Activated CD4-positive, alpha-beta T cell treated with anti-CD3 and anti-CD28 coated beads for 4 hours (primary cell): ENCODE data around the gene NUBPL.

Experiments used
- DNase-seq, 2 donors: peaks; one replicate each; pipeline ENCODE4 v3.0.0-alpha.2; 2020

The NUBPL gene, protein sequence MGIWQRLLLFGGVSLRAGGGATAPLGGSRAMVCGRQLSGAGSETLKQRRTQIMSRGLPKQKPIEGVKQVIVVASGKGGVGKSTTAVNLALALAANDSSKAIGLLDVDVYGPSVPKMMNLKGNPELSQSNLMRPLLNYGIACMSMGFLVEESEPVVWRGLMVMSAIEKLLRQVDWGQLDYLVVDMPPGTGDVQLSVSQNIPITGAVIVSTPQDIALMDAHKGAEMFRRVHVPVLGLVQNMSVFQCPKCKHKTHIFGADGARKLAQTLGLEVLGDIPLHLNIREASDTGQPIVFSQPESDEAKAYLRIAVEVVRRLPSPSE

GRCh38 chr14:31561155-31561846 is at the start of gene NUBPL:
NUBPL (plus strand) TSS chr14:31561404; CDS start chr14:31561440, 36 bp downstream.
- peak; percentile 92 to 97 for DNase-seq

DNA sequence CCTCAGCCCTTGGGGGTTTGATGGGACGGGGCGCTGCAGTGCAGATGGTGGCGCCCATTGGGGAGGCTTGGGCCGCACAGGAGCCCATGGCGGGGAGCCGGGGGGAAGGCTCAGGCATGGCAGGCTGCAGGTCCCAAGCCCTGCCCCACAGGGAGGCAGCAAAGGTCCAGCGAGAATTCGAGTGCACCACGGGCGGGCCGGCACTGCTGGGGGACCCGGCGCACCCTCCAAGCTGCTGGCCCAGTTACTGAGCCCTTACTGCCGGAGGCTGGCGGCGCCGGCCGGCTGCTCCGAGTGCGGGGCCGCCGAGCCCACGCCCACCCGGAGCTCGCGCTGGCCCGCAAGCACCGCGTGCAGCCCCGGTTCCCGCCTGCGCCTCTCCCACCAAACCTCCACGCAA is 34.1 kb upstream of the NUBPL start:
- no peak for DNase-seq

- no peak for DNase-seq
Measured at GRCh38 chr14:31527546-31527945, 33.7 kb upstream of the NUBPL start.

DNA sequence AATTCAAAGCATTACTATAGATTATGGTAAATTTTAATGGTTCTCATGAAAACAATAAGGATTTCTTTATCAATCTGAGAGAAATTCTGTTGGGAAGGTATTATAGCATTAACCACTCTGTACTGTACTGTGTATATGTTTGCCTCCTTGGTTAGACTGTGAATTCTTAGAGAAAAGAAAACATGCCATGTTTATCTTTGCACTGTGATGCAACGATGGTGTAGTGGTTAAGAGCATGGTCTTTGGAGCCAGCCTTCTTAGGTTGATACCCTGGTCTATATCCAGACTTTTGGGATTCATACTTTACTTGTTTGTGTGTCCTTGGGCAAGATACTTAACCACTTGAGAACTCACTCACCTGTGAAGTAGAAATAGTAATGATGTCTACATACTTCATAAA is 32.2 kb upstream of the NUBPL start:
- DNase-seq = no peak

GRCh38 chr14:31530136-31530535 is 31.1 kb upstream of the NUBPL start:
- no peak for DNase-seq

DNA sequence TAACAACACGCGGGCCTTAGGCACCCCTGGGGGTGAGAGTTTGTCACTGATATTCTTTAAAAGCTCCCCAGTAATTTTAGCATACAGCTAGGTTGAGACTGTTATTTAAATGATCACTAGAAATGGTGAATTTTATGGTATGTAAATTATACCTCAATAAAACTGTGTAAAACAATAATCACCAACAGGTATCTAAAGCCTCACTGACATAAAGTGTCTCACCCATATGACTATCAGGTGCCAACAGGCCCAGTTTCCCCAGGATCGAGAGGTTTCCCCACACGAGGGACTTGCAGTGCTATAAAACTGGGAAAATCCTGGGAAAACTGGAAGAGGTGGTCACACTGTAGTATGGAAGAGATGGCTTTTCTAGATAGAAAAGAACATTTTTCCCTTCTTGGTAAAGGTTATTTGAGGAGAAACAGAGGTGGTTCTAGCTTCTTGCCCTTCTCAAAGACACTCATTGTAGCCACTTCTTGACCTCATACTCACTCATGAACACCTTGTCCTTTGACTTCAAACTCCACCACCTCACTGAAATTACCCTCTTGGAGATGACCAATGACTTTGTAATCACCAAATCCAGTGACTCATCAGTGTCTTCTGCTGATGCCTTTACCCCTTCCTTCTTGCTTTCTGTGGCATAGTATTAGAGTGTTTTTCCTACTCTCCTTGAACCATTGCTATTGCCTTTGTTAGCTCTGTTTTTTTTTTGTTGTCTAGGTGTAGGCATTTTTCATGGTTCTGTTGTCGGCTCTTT is 24.8 kb upstream of the NUBPL start:
- no peak for DNase-seq

DNA sequence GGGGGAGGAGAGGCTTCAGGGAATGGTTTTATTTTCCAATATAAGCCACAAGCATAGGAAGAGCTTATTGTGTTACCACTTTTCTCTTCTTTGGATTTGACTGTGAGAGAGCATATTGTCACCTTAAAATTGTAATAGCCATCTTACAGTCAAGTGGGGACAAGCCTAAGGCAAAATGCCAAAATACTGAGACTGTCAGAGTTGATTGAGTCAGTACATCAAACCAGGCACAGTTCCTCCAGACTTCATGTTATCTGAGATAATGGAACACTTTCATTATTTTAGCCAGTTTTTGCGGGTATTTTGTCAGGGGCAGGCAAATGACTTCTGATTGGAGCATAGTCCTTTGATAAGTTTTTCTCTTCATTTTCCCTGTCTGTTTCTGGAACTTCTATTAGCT is 19.5 kb upstream of the NUBPL start:
- DNase-seq = no peak

- no peak for DNase-seq
Measured at GRCh38 chr14:31543969-31544799, 17.0 kb upstream of the NUBPL start.

DNA sequence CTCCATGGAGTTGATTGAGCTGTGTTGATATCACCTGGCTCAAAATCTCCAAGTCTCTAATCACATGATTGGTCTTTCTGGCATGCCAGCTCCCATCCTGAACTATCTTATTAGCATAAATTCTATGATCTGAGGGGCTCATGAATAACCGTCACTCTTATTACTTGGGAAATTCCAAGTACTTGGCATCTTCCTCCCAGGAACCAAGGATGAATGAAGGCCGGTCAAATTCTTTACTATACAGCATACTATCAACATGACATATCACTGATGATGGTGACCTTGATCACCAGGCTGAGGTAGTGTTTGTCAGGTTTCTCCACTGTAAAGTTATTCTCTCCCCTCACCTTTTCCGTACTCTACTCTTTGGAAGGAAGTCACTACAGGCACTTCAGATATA is 16.4 kb upstream of the NUBPL start:
- no peak for DNase-seq

DNA sequence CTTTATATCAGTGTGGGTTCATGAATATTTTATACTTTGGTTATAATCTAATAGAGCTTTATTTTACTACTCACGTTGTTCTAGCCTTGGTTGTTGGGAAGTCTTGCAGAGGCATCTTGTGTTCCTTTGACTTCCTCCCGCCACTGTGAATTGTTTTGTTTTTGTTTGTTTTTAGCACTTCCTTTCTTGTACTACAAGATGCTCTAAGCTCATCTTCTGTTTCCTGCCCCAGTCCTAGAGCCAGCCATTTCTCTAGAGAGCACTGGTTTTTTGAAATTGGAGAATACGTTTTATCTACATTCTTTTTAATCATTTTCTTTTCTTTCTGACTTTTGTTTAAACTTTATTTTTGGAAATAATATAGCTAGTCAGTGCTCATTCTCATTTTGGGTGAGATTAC is 15.9 kb upstream of the NUBPL start:
- no peak for DNase-seq

DNA sequence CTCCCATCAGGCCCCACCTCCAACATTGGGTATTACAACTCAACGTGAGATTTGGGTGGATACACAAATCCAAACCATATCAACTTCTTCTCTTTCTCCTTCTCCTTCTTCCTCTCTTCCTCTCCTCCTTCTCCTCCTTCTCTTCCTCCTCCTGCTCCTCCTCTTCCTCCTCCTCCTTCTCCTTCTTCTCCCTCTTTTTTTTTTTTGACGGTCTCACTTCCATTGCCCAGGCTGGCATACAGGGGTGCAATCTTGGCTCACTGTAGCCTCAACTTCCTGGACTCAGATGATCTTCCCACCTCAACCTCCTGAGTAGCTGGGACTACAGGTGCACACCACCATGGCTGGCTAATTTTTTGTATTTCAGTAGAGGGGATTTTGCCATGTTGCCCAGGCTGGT is 11.4 kb upstream of the NUBPL start:
- no peak for DNase-seq

DNA sequence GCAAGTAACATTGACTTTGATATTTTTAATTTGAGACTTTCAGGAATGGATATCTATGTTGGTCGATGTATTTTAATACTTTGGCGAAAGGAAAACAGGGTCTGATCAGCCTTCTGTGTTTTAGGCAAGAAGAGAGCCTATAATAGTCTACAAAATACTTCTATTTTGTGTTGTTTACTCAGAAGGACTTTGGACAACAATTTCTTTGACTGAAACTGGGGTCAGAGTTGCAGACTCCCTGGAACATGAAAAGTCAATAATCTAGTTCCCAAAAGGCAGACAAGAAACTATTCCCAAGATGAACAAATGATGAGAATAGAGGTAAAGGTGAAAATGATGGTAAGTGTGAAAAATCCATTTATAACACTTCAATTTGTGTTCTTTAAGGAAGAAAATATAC is 10.6 kb upstream of the NUBPL start:
- no peak for DNase-seq

- no peak for DNase-seq
Measured at GRCh38 chr14:31556191-31556590, 5.0 kb upstream of the NUBPL start.

DNA sequence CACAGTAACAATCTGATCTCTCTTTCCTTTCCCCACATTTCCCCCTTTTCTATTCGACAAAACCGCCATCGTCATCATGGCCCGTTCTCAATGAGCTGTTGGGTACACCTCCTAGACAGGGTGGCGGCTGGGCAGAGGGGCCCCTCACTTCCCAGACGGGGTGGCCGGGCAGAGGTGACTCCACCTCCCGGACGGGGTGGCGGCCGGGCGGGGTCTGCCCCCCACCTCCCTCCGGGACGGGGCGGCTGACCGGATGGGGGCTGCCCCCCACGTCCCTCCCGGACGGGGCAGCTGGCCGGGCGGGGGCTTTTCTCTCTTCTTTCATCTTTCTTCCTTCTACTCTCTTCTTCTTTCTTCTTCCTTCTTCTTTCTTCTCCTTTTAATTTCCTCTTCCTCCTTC is 1.3 kb upstream of the NUBPL start:
- DNase-seq = no peak

- no peak for DNase-seq
Measured at GRCh38 chr14:31560759-31561154, 447 bp upstream of the NUBPL start.

- DNase-seq = no peak
Measured at GRCh38 chr14:31564194-31564593, 3.0 kb downstream of the NUBPL start.

DNA sequence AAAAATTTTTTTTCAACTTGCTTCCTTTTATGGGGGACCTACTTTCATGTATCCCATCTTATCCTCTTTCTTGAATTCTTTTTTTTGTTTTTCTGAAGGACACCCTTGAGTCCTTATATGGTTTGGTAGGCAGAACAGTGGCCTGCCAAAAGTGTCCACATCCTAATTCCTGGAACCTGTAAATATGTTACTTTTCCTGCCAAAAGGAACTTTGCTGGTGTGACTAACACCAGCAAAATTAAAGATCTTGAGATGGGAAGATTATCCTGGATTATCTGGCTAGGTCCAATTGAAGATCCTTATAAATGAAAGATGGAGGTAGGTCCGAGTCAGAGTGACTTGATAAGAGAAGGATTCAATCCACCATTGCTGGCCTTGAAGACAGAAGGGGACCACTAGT is 5.3 kb downstream of the NUBPL start:
- no peak for DNase-seq

GRCh38 chr14:31567655-31568054 is 6.5 kb downstream of the NUBPL start:
- DNase-seq = no peak

DNA sequence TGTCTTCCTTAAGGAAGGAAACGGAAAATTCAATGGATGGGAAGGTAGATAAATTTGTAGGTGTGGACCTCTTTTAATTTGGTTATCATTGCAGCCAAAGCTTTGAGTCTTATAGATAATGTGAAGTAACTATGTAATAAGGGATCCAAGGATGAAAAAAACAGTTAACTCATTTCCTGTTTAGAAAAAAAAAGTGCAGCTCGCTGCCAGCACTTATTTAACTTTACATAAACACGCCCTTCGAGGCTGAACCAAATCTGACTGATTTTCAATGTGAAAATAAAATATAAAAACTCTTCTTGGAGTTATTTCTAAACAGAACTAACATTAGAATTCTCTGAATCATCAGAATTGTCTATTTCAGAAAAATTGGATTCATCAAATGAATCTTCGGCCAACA is 7.0 kb downstream of the NUBPL start:
- DNase-seq = no peak

DNA sequence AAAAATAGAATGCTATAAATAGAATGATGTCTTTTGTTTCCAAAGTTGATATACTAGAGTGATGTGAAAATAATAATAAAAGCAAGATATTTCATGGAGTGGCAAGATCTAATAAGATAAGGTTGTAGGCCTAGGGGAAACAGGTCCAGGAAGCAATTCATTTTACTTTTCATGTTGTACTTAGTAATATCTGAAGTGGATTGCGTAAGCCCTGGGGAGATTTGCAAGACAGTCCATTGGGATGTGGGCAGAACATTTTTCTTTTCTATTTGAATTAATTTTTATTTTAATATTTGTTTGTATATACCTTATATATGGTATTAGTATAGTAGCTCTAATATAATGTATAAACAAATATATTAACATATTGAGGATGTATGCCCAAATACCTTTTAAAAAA is 7.5 kb downstream of the NUBPL start:
- DNase-seq = no peak

- DNase-seq = no peak
Measured at GRCh38 chr14:31572955-31573354, 11.8 kb downstream of the NUBPL start.

GRCh38 chr14:31576949-31577348 is 15.7 kb downstream of the NUBPL start:
- DNase-seq = no peak

GRCh38 chr14:31578266-31578665 is 17.1 kb downstream of the NUBPL start:
- DNase-seq = no peak
